Endothelial cell of umbilical vein (primary cell): ENCODE results near the gene MCM8. TPM values are rescaled to one million over a fixed set of nuclear protein-coding genes. Genes with fewer than 3 reads are reported as not detected.

Source experiments
- BruUV-seq: library from RNA; stranded (reverse); fragments of 400-500 nt; replicated peaks from 2 replicates; lab custom pipeline; 2021; lab: Mats Ljungman, UMichigan
- CTCF ChIA-PET: fragments of 300-600, 350-600 bp; sonication (Branson Sonifier 250); formaldehyde crosslinking; loops from one replicate; lab custom pipeline; 2021; ENCODE audit warnings: antibody characterized with exemption, inconsistent platforms; lab: Charles Lee
- POLR2A ChIA-PET: fragments of 300-600, 350-600 bp; sonication (Branson Sonifier 250); formaldehyde crosslinking; loops from one replicate; lab custom pipeline; 2021; ENCODE audit warnings: antibody characterized with exemption, inconsistent platforms; lab: Charles Lee
- DNase-seq: peaks from one replicate; pipeline ENCODE4 v3.0.0-alpha.2; 2011; ENCODE audit warnings: low read depth, low spot score
- FAIRE-seq: peaks from 2 replicates; lab custom pipeline; 2011; peaks lifted over from hg19 to GRCh38; lab: Jason Lieb, UNC
- H2AFZ ChIP-seq: 2 replicates; pipeline ENCODE4 v1.6.0; 2012; ENCODE audit warnings: low read depth, low read length, control low read depth, inconsistent platforms
- H3K27ac ChIP-seq: 2 replicates; pipeline ENCODE4 v1.5.1; 2011; ENCODE audit warnings: low read depth, mild to moderate bottlenecking, control low read depth, low read length, moderate library complexity; ENCODE audit not compliant: insufficient read depth
- H3K27me3 ChIP-seq, 2 experiments: 2 replicates each; pipeline versions ENCODE4 v1.6.0 to v1.6.1; 2011; ENCODE audit warnings: low read length in 2 of 2, mixed read lengths in 1 of 2; ENCODE audit not compliant: control insufficient read depth in 2 of 2, insufficient read depth in 2 of 2
- H3K36me3 ChIP-seq, 2 experiments: 2 replicates in 1 of 2; 3 replicates in 1 of 2; pipeline ENCODE4 v1.5.1; 2011; ENCODE audit warnings: low read length in 2 of 2, mild to moderate bottlenecking in 1 of 2, moderate library complexity in 1 of 2; ENCODE audit not compliant: control insufficient read depth in 2 of 2, insufficient read depth in 2 of 2; ENCODE audit errors: extremely low read depth in 1 of 2
- H3K4me1 ChIP-seq: 3 replicates; pipeline ENCODE4 v1.5.1; 2011; ENCODE audit warnings: mild to moderate bottlenecking, low read length; ENCODE audit not compliant: control insufficient read depth, insufficient read depth; ENCODE audit errors: extremely low read depth
- H3K4me2 ChIP-seq: 2 replicates; pipeline ENCODE4 v1.6.1; 2011; ENCODE audit warnings: low read length, control low read depth, mixed read lengths; ENCODE audit not compliant: insufficient read depth
- H3K4me3 ChIP-seq, 3 experiments: fragments of 200-600 bp in 1 of 3; sonication (generic), shearing (Covaris generic) in 1 of 3; replicated peaks in 1 of 3; 2 replicates each; pipeline ENCODE4 v1.5.1; 2011 to 2016; ENCODE audit warnings: control low read depth in 3 of 3, low read length in 3 of 3, mild to moderate bottlenecking in 2 of 3, inconsistent platforms in 1 of 3, low read depth in 1 of 3, moderate library complexity in 1 of 3; ENCODE audit not compliant: insufficient read depth in 1 of 3
- H3K79me2 ChIP-seq: 2 replicates; pipeline ENCODE4 v1.6.0; 2012; ENCODE audit warnings: low read length, inconsistent platforms; ENCODE audit not compliant: control insufficient read depth, insufficient read depth
- H3K9ac ChIP-seq: replicated peaks from 2 replicates; pipeline ENCODE3; 2011; ENCODE audit warnings: low read length, control low read depth; ENCODE audit not compliant: insufficient read depth; ENCODE audit errors: extremely low read depth
- H3K9me1 ChIP-seq: replicated peaks from 3 replicates; pipeline ENCODE4 v1.6.0; 2011; ENCODE audit warnings: mild to moderate bottlenecking, low read length; ENCODE audit not compliant: control insufficient read depth, insufficient read depth; ENCODE audit errors: extremely low read depth
- H3K9me3 ChIP-seq: replicated peaks from 2 replicates; pipeline ENCODE4 v1.5.1; 2012; ENCODE audit warnings: low read length, inconsistent platforms; ENCODE audit not compliant: control insufficient read depth, insufficient read depth
- H4K20me1 ChIP-seq: replicated peaks from 2 replicates; pipeline ENCODE3; 2011; ENCODE audit warnings: mild to moderate bottlenecking, low read length; ENCODE audit not compliant: control insufficient read depth, insufficient read depth; ENCODE audit errors: extremely low read depth
- CTCF ChIP-seq, 2 donors: IDR thresholded peaks; 1 replicate in 1 of 2; 2 replicates in 1 of 2; pipeline ENCODE4 v1.5.1; 2011; ENCODE audit warnings: low read length in 2 of 2, mild to moderate bottlenecking in 2 of 2, moderate library complexity in 2 of 2, control low read depth in 1 of 2, inconsistent platforms in 1 of 2, low read depth in 1 of 2; ENCODE audit not compliant: insufficient read depth in 1 of 2; ENCODE audit errors: extremely low read depth in 1 of 2
- EZH2 ChIP-seq: IDR thresholded peaks from 2 replicates; pipeline ENCODE4 v1.6.1; 2012; ENCODE audit warnings: borderline replicate concordance, low read depth, mild to moderate bottlenecking, moderate library complexity, low read length, inconsistent platforms; ENCODE audit not compliant: severe bottlenecking
- FOS ChIP-seq: IDR thresholded peaks from 2 replicates; pipeline ENCODE4 v1.6.1; 2011; ENCODE audit warnings: mild to moderate bottlenecking, low read length, moderate library complexity, borderline replicate concordance; ENCODE audit not compliant: insufficient read depth
- GATA2 ChIP-seq: IDR thresholded peaks from 2 replicates; pipeline ENCODE4 v1.7.0; 2011; ENCODE audit warnings: low read depth, mild to moderate bottlenecking, moderate library complexity, mixed read lengths, low read length; ENCODE audit not compliant: insufficient read length, insufficient read depth
- JUN ChIP-seq: IDR thresholded peaks from 2 replicates; pipeline ENCODE4 v1.6.1; 2011; ENCODE audit warnings: borderline replicate concordance, low read depth; ENCODE audit not compliant: insufficient read length, insufficient read depth
- MAX ChIP-seq: IDR thresholded peaks from 2 replicates; pipeline ENCODE4 v1.6.1; 2011; ENCODE audit not compliant: insufficient read depth, insufficient read length
- MYC ChIP-seq: IDR thresholded peaks from one replicate; pipeline ENCODE4 v1.6.1; 2011; ENCODE audit warnings: mild to moderate bottlenecking, low read depth, low read length
- POLR2A ChIP-seq: IDR thresholded peaks from 2 replicates; pipeline ENCODE4 v1.6.1; 2012; ENCODE audit warnings: low read depth, mild to moderate bottlenecking, control low read depth, low read length
- POLR2AphosphoS5 ChIP-seq: IDR thresholded peaks from 2 replicates; pipeline ENCODE4 v1.6.1; 2012; ENCODE audit warnings: low read depth, mild to moderate bottlenecking, control low read depth, low read length, moderate library complexity; ENCODE audit not compliant: insufficient read depth
- dilution Hi-C: fragments of 300-500 bp; cut with MboI; formaldehyde crosslinking; loops from one replicate; pipeline ENCODE4 v1.15.0; 2019; ENCODE audit warnings: low sequenced_read_pairs; ENCODE audit not compliant: extremely low pct_ligation_motif_present
- intact Hi-C: fragments of 100-400 bp; cut with micrococcal nuclease; formaldehyde crosslinking; loops from one replicate; pipeline ENCODE4 v1.10.0; 2022
- polyA plus RNA-seq, 4 experiments: library from polyadenylated mRNA; depleted of rRNA in 3 of 4; stranded (reverse) in 3 of 4; unstranded in 1 of 4; fragments of >200 nt; gene quantifications; 2 replicates each; pipeline versions ENCODE4 v1.2.1 to v1.2.3, GENCODE V29; 2011 to 2012; ENCODE audit warnings: missing spikeins in 1 of 4
- total RNA-seq: library from RNA; stranded (reverse); gene quantifications from 2 replicates; pipeline ENCODE4 v1.2.3, GENCODE V29; 2021

The MCM8 gene
- total and polyA plus RNA-seq, 2 donors (not counting 3 experiments of a cell fraction or from before 2014, with no cell fraction given): 2.9 to 14.4 TPM

GRCh38 chr20:6017880-6018279 lies 67.4 kb downstream of the MCM8 start:
- POLR2A ChIA-PET: no interaction called here
- Histone ChIP-seq H3K27ac (no peak overlapping the region), H3K36me3 (peaks cover 5 to 8% of the 10 kb centered on the region in 2 experiments), H3K27me3 (no peaks in the 10 kb centered on the region), H3K9me3 (no peaks in the 10 kb centered on the region), H2AFZ (no peak overlapping the region), H3K4me3 (no peak overlapping the region), H3K9me1 (no peaks in the 10 kb centered on the region), H3K4me1 (no peaks in the 10 kb centered on the region), H3K4me2 (no peak overlapping the region), H4K20me1 (no peaks in the 10 kb centered on the region), H3K79me2 (peaks cover 37% of the 10 kb centered on the region), H3K9ac (no peak overlapping the region)
- DNase-seq (no peak), FAIRE-seq (peak; percentile 35)
- CTCF ChIA-PET: no interaction called here
- dilution Hi-C loops: no loop called here
- intact Hi-C loops: no loop called here
- BruUV-seq: no TSS peak
- no peak for TF ChIP-seq POLR2AphosphoS5
- TF ChIP-seq POLR2A: no peak
- TF ChIP-seq FOS: no peak
- TF ChIP-seq MAX: no peak
- TF ChIP-seq MYC: no peak
- TF ChIP-seq GATA2: no peak
- TF ChIP-seq CTCF (IDR thresholded peaks at IDR 0.05; ENCODE audit: extremely low read depth in 1 of 2, insufficient read depth in 1 of 2, low read depth in 1 of 2, low read length in 2 of 2): no peak
- TF ChIP-seq JUN: no peak
- no peak for TF ChIP-seq EZH2
